Lower leg skin (tissue), 4 donors: ENCODE data around the gene CAPN9. TPM values are rescaled to one million over a fixed set of nuclear protein-coding genes. Genes with fewer than 3 reads are reported as not detected.
"Not testable (repeated sequence)": the region's sequence is repeated elsewhere in the genome, so short reads cannot be mapped to it uniquely, and the experiment has no call there.

Experiments
- DNase-seq, 2 donors: peaks; one replicate each; pipeline ENCODE4 v3.0.0-alpha.2; 2019; ENCODE audit warnings: low spot score in 2 of 2
- H3K4me3 ChIP-seq: fragments of 200-600 bp; sonication (generic); 2 replicates; pipeline ENCODE4 v1.5.1; 2017; ENCODE audit warnings: mild to moderate bottlenecking, low read depth; ENCODE audit not compliant: poor library complexity, severe bottlenecking
- POLR2A ChIP-seq, 2 donors: fragments of 450-650 bp; IDR thresholded peaks; one replicate each; pipeline ENCODE4 v1.6.1; 2016 to 2017; ENCODE audit warnings: antibody characterized with exemption in 2 of 2, mild to moderate bottlenecking in 1 of 2, moderate library complexity in 1 of 2
- WGBS, 2 donors: methylation state at CpG; one replicate each; pipeline ENCODE4 v1.1.5; 2018; 5-methylcytosine and 5-hydroxymethylcytosine counted together
- intact Hi-C: fragments of 100-400 bp; cut with DNase I; formaldehyde crosslinking; loops from one replicate; pipeline ENCODE4 v1.15.0; 2023; ENCODE audit warnings: low total_unique reads
- total RNA-seq, 4 donors: library from RNA; depleted of rRNA; stranded (reverse); fragments of >200 nt; gene quantifications; one replicate each; pipeline ENCODE4 v1.1.0, GENCODE V29; 2016
- TF ChIP-seq, protein P1 (sequence below), 3 donors: fragments of 450-650 bp; IDR thresholded peaks; one replicate each; pipeline ENCODE4 v1.5.1; 2016; ENCODE audit warnings: antibody characterized with exemption in 3 of 3, mild to moderate bottlenecking in 3 of 3, moderate library complexity in 2 of 3

CAPN9 gene, protein sequence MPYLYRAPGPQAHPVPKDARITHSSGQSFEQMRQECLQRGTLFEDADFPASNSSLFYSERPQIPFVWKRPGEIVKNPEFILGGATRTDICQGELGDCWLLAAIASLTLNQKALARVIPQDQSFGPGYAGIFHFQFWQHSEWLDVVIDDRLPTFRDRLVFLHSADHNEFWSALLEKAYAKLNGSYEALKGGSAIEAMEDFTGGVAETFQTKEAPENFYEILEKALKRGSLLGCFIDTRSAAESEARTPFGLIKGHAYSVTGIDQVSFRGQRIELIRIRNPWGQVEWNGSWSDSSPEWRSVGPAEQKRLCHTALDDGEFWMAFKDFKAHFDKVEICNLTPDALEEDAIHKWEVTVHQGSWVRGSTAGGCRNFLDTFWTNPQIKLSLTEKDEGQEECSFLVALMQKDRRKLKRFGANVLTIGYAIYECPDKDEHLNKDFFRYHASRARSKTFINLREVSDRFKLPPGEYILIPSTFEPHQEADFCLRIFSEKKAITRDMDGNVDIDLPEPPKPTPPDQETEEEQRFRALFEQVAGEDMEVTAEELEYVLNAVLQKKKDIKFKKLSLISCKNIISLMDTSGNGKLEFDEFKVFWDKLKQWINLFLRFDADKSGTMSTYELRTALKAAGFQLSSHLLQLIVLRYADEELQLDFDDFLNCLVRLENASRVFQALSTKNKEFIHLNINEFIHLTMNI
- 1 to 10 TPM in 1 of 4 donors, under 1 TPM in 3; 0.11 to 1.1 (median 0.27) TPM for total RNA-seq

DNA sequence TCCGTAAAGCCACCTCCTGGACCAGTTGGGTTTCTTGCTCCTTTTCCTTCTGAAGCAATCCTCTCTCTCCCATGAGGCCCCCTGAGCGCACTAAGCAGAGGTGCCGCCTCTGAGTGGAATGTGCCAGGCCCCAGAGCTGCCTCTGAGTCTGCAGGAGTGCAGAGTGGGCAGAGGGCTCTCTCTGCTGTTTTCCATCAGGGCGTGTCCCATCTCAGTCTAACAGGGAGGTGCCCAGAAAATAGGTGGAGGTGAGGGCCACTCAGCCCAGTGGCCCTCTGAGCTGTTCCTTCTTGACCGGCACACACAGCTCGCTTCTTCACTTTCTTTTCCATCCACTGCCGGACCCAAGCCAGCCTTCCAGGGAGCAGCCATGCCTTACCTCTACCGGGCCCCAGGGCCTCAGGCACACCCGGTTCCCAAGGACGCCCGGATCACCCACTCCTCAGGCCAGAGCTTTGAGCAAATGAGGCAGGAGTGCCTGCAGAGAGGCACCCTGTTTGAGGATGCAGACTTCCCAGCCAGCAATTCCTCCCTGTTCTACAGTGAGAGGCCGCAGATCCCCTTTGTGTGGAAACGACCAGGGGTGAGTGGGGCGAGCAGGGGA is at the start of gene CAPN9:
CAPN9 (plus strand) TSS at position 262 of the 604 bp plus-strand sequence; CDS start at position 371, 109 bp downstream.
- intact Hi-C loops, result no loop called here

DNA sequence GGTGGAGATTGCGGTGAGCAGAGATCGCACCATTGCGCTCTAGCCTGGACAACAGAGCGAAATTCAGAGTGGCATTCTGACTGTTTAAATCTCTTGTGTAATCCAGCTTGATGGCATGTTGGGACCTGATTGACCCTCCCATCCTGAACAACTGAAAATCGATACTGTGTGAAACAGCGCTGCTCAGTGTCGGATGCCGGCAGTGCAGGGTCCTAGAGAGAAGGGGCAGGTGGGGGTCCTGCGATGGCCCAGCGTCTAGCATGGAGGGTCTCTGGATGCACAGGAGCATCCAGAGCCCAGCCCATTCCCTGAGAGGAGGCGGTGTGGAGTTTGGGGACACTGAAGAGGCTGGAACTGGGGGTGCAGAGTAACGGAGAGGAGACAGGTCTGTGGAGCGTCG is 49.1 kb upstream of the CAPN9 start:
- WGBS, 2 donors, result 89 to 92% methylated on average over 14 of the region's 14 CpGs
- no peak overlapping the region for H3K4me3 ChIP-seq
- DNase-seq, result no peak
- intact Hi-C loops, result no loop called here
- TF ChIP-seq POLR2A (IDR thresholded peaks at IDR 0.05), result no peak
- TF ChIP-seq, protein P1, sequence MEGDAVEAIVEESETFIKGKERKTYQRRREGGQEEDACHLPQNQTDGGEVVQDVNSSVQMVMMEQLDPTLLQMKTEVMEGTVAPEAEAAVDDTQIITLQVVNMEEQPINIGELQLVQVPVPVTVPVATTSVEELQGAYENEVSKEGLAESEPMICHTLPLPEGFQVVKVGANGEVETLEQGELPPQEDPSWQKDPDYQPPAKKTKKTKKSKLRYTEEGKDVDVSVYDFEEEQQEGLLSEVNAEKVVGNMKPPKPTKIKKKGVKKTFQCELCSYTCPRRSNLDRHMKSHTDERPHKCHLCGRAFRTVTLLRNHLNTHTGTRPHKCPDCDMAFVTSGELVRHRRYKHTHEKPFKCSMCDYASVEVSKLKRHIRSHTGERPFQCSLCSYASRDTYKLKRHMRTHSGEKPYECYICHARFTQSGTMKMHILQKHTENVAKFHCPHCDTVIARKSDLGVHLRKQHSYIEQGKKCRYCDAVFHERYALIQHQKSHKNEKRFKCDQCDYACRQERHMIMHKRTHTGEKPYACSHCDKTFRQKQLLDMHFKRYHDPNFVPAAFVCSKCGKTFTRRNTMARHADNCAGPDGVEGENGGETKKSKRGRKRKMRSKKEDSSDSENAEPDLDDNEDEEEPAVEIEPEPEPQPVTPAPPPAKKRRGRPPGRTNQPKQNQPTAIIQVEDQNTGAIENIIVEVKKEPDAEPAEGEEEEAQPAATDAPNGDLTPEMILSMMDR (IDR thresholded peaks at IDR 0.05), result no peak

More for the DNA sequence above, at the start of gene CAPN9:
- 69 to 79% methylated on average over 14 of the region's 14 CpGs for WGBS, 2 donors
- H3K4me3 ChIP-seq, result no peak within 1 kb of the TSS
- no peak for DNase-seq
- TF ChIP-seq POLR2A (IDR thresholded peaks at IDR 0.05), result no peak
- TF ChIP-seq, protein P1 (IDR thresholded peaks at IDR 0.05), result no peak

DNA sequence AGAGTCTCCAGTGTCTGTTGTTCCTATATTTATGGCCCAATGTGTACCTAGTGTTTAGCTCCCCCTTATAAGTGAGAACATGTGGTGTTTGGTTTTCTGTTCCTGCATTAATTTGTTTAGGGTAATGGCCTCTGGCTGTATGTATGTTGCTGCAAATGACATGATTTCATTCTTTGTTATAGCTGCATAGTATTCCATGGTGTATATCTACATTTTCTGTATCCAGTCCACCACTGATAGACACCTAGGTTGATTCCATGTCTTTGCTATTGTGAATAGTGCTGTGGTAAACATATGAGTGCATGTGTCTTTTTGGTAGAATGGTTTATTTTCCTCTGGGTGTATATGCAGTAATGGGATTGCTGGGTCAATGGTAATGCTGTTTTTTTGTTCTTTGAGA is 48.2 kb upstream of the CAPN9 start:
- DNase-seq, H3K4me3 ChIP-seq, intact Hi-C loops: not testable (repeated sequence)

DNA sequence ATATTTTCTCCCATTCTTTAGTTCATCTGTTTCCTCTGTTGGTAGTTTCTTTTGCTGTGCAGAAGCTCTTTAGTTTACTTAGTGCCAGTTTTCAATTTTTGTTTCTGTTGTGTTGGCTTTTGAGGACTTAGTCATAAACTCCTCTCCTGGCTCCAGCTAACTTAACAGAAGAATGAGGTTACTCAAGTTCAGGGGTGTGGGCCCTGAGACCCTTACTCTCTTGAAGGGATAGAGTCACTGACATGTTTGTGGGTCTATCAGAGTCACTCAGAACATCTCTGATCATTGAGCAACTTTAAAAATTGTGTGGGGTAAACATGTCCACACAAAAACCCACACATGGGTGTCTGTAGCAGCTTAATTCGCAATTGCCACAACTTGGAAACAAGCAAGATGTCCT is 47.5 kb upstream of the CAPN9 start:
- DNase-seq, result no peak
- TF ChIP-seq POLR2A (IDR thresholded peaks at IDR 0.05), result no peak
- TF ChIP-seq, protein P1 (IDR thresholded peaks at IDR 0.05), result no peak
- 89 to 94% methylated on average over 1 of the region's 1 CpG for WGBS, 2 donors
- no peak overlapping the region for H3K4me3 ChIP-seq
- intact Hi-C loops, result no loop called here

DNA sequence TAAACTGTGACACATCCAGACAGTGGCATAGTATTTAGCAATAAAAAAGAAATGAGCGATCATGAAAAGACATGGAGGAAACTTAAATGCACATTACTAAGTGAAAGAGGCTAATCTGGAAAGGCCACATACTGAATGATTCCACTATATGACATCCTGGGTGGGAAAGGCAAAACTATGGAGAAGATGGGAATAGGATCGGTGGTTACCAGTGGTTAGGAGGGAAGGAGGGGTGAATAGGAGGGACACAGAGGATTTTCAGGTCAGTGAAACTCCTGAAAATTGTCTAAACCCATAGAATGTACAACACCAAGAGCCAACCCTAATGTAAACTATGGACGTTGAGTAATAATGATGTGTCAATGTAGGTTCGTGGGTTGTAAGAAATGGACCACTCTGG is 47.1 kb upstream of the CAPN9 start:
- TF ChIP-seq, protein P1 (IDR thresholded peaks at IDR 0.05), result no peak
- no peak for TF ChIP-seq POLR2A (IDR thresholded peaks at IDR 0.05)
- 91 to 92% methylated on average over 4 of the region's 4 CpGs for WGBS, 2 donors
- intact Hi-C loops, result no loop called here
- H3K4me3 ChIP-seq, result no peak overlapping the region
- DNase-seq, result no peak

DNA sequence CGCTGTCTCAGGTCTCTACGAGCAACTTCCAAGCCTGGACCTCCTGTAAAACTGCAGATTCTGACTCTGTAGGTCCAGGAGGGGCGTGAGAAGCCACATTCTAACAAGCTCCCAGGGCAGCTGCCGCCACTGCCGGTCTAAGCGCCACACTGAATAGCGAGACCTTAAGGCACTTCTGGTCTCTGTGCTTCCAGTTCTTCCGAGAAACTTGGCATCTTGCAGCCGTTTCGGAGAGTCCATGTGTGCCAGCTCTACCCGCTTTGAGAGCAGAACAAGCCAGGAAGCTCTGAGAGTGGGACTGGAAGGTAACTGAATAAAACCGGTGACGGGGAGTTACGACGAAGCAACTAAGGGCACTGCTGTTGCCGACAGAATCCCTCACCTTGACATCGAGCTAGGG is 45.8 kb upstream of the CAPN9 start:
- WGBS, 2 donors, result 86% methylated on average over 17 of the region's 17 CpGs
- intact Hi-C loops, result no loop called here
- DNase-seq, result no peak
- no peak overlapping the region for H3K4me3 ChIP-seq
- TF ChIP-seq, protein P1 (IDR thresholded peaks at IDR 0.05), result no peak
- no peak for TF ChIP-seq POLR2A (IDR thresholded peaks at IDR 0.05)
